ENCODE measurements around the gene RDM1. TPM values are rescaled to one million over a fixed set of nuclear protein-coding genes. Genes with fewer than 3 reads are reported as not detected.

RDM1 gene
- polyA plus RNA-seq, 2 of the 4 experiments (the other 2 are of a cell fraction) = 4.3 to 4.6 TPM

DNA sequence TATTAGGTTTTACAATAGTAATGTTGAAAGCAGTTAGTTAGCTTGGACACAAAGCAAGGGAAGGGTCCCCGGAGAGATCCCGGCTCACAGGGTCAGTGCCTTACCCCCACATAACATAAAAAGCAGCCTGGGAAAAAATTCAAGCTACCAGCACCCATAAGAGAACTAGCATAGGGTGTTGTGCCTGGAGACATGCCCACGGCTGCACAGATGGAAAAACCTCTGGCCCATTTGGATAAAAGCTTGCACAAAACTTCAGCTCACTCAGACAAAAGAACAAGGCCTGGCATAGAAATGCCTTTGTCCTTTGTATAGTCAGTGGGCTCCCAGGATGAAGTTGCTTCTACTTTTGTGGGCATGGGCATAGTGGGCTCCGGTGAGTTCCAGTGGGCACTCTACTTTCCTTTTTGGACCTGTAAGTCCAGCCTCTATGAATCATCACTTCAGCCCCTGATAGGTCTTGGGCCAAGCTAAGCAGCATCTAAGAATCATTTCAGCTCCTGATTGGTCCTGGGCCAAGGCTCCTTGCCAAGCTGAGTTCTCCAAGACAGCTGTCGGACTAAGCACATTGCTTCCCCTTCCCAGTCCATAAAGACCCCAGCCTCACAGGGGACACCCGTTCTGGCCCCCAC lies 1.3 kb upstream of the RDM1 start:
- 83% methylated on average over 6 of the region's 6 CpGs for WGBS (ENCODE audit: missing lambda C conversion rate)
- POLR2A ChIA-PET = interaction anchor here (0.5 kb wide), 1 partner anchor 20 kb away, joined by 3 read pairs; no protein-coding TSS in a partner anchor

DNA sequence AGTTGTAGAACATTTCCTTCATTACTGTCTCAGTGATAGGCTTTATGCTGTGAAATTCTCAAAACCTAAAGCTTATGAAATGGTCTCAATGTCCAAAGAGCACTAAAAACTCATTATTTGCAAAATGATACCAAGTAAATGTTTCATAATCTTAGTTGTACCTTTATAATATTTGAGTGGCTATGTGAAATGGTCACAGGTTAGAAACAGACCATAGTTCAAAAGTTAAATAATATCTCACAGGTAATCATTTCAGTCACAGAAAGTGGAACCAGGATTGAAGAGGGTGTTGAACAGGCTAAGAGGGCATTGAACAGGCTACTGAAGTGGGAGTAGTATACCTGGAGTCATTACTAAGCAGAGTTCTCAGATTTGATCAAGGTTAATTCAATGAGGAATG lies 2.9 kb downstream of the RDM1 start:
- Histone ChIP-seq H3K4me1 (peaks cover 11% of the 10 kb centered on the region), H3K4me3 (no peak overlapping the region), H3K9me3 (no peaks in the 10 kb centered on the region), H3K4me2 (no peak overlapping the region), H3K27ac (no peak overlapping the region)
- no peak for DNase-seq (ENCODE audit: low read depth in 1 of 2, low spot score in 1 of 2)
- ChIA-PET POLR2A (no interaction called here), CTCF (no interaction called here)
- TF ChIP-seq, protein P1, sequence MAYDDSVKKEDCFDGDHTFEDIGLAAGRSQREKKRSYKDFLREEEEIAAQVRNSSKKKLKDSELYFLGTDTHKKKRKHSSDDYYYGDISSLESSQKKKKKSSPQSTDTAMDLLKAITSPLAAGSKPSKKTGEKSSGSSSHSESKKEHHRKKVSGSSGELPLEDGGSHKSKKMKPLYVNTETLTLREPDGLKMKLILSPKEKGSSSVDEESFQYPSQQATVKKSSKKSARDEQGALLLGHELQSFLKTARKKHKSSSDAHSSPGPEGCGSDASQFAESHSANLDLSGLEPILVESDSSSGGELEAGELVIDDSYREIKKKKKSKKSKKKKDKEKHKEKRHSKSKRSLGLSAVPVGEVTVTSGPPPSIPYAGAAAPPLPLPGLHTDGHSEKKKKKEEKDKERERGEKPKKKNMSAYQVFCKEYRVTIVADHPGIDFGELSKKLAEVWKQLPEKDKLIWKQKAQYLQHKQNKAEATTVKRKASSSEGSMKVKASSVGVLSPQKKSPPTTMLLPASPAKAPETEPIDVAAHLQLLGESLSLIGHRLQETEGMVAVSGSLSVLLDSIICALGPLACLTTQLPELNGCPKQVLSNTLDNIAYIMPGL (CRISPR knock-in tag; IDR thresholded peaks at IDR 0.05; ENCODE audit: borderline replicate concordance) = no peak
- TF ChIP-seq GATA3 (IDR thresholded peaks at IDR 0.05; ENCODE audit: borderline replicate concordance) (no peak), JUNB (IDR thresholded peaks at IDR 0.05) (no peak), ZNF302 (CRISPR knock-in tag; IDR thresholded peaks at IDR 0.05) (no peak), ZFP36 (IDR thresholded peaks at IDR 0.05; ENCODE audit: borderline replicate concordance, partially characterized antibody) (no peak), RNF2 (IDR thresholded peaks at IDR 0.05; ENCODE audit: borderline replicate concordance, low read depth) (no peak), POLR2A (IDR thresholded peaks at IDR 0.05; ENCODE audit: low read length) (no peak), RCOR1 (IDR thresholded peaks at IDR 0.05; ENCODE audit: low read depth, low read length) (no peak), RAD21 (conservative IDR thresholded peaks at IDR 0.05 in 1 of 2, IDR thresholded peaks at IDR 0.05 in 1 of 2) (no peak), SREBF2 (IDR thresholded peaks at IDR 0.05) (no peak), HOXA7 (CRISPR knock-in tag; IDR thresholded peaks at IDR 0.05) (no peak), MYC (IDR thresholded peaks at IDR 0.05; ENCODE audit: borderline replicate concordance, low read length) (no peak), ZSCAN20 (CRISPR knock-in tag; IDR thresholded peaks at IDR 0.05) (no peak), KDM1A (IDR thresholded peaks at IDR 0.05; ENCODE audit: low read depth) (no peak)
- TF ChIP-seq, protein P2, sequence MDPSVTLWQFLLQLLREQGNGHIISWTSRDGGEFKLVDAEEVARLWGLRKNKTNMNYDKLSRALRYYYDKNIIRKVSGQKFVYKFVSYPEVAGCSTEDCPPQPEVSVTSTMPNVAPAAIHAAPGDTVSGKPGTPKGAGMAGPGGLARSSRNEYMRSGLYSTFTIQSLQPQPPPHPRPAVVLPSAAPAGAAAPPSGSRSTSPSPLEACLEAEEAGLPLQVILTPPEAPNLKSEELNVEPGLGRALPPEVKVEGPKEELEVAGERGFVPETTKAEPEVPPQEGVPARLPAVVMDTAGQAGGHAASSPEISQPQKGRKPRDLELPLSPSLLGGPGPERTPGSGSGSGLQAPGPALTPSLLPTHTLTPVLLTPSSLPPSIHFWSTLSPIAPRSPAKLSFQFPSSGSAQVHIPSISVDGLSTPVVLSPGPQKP (IDR thresholded peaks at IDR 0.05; ENCODE audit: low read depth, low read length) = no peak
- TF ChIP-seq, protein P3, sequence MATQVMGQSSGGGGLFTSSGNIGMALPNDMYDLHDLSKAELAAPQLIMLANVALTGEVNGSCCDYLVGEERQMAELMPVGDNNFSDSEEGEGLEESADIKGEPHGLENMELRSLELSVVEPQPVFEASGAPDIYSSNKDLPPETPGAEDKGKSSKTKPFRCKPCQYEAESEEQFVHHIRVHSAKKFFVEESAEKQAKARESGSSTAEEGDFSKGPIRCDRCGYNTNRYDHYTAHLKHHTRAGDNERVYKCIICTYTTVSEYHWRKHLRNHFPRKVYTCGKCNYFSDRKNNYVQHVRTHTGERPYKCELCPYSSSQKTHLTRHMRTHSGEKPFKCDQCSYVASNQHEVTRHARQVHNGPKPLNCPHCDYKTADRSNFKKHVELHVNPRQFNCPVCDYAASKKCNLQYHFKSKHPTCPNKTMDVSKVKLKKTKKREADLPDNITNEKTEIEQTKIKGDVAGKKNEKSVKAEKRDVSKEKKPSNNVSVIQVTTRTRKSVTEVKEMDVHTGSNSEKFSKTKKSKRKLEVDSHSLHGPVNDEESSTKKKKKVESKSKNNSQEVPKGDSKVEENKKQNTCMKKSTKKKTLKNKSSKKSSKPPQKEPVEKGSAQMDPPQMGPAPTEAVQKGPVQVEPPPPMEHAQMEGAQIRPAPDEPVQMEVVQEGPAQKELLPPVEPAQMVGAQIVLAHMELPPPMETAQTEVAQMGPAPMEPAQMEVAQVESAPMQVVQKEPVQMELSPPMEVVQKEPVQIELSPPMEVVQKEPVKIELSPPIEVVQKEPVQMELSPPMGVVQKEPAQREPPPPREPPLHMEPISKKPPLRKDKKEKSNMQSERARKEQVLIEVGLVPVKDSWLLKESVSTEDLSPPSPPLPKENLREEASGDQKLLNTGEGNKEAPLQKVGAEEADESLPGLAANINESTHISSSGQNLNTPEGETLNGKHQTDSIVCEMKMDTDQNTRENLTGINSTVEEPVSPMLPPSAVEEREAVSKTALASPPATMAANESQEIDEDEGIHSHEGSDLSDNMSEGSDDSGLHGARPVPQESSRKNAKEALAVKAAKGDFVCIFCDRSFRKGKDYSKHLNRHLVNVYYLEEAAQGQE (IDR thresholded peaks at IDR 0.05) = no peak
- TF ChIP-seq, protein P4, sequence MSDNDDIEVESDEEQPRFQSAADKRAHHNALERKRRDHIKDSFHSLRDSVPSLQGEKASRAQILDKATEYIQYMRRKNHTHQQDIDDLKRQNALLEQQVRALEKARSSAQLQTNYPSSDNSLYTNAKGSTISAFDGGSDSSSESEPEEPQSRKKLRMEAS (IDR thresholded peaks at IDR 0.05) = no peak
- ATAC-seq = no peak
- no peak for FAIRE-seq

More for the DNA sequence above, 1.3 kb upstream of the RDM1 start:
- no peak overlapping the region for H3K4me2 ChIP-seq
- CTCF ChIA-PET = interaction anchor here (0.7 to 1.6 kb wide), 6 partner anchors 16 to 220 kb away, joined by 3 to 4 read pairs (median 3); no protein-coding TSS in a partner anchor
- no peak overlapping the region for H3K27ac ChIP-seq
- ATAC-seq = no peak
- no peak for DNase-seq (ENCODE audit: low read depth in 1 of 2, low spot score in 1 of 2)
- no peak for TF ChIP-seq BHLHE40 (IDR thresholded peaks at IDR 0.05; ENCODE audit: low read depth, low read length)
- TF ChIP-seq RAD21 (conservative IDR thresholded peaks at IDR 0.05 in 1 of 2, IDR thresholded peaks at IDR 0.05 in 1 of 2) = no peak
- TF ChIP-seq, protein P5, sequence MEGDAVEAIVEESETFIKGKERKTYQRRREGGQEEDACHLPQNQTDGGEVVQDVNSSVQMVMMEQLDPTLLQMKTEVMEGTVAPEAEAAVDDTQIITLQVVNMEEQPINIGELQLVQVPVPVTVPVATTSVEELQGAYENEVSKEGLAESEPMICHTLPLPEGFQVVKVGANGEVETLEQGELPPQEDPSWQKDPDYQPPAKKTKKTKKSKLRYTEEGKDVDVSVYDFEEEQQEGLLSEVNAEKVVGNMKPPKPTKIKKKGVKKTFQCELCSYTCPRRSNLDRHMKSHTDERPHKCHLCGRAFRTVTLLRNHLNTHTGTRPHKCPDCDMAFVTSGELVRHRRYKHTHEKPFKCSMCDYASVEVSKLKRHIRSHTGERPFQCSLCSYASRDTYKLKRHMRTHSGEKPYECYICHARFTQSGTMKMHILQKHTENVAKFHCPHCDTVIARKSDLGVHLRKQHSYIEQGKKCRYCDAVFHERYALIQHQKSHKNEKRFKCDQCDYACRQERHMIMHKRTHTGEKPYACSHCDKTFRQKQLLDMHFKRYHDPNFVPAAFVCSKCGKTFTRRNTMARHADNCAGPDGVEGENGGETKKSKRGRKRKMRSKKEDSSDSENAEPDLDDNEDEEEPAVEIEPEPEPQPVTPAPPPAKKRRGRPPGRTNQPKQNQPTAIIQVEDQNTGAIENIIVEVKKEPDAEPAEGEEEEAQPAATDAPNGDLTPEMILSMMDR (IDR thresholded peaks at IDR 0.05) = no peak
- no peak for TF ChIP-seq SREBF2 (IDR thresholded peaks at IDR 0.05)
- no peak for TF ChIP-seq RNF2 (IDR thresholded peaks at IDR 0.05; ENCODE audit: borderline replicate concordance, low read depth)
- TF ChIP-seq EHMT2 (IDR thresholded peaks at IDR 0.05; ENCODE audit: low read depth) = no peak
- TF ChIP-seq CEBPB (IDR thresholded peaks at IDR 0.05) = no peak
- no peak for TF ChIP-seq CHD4 (IDR thresholded peaks at IDR 0.05; ENCODE audit: borderline replicate concordance)
- TF ChIP-seq, protein P6, sequence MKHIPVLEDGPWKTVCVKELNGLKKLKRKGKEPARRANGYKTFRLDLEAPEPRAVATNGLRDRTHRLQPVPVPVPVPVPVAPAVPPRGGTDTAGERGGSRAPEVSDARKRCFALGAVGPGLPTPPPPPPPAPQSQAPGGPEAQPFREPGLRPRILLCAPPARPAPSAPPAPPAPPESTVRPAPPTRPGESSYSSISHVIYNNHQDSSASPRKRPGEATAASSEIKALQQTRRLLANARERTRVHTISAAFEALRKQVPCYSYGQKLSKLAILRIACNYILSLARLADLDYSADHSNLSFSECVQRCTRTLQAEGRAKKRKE (CRISPR knock-in tag; IDR thresholded peaks at IDR 0.05; ENCODE audit: low read depth) = no peak
- TF ChIP-seq FOXS1 (CRISPR knock-in tag; IDR thresholded peaks at IDR 0.05) = no peak
- TF ChIP-seq, protein P7, sequence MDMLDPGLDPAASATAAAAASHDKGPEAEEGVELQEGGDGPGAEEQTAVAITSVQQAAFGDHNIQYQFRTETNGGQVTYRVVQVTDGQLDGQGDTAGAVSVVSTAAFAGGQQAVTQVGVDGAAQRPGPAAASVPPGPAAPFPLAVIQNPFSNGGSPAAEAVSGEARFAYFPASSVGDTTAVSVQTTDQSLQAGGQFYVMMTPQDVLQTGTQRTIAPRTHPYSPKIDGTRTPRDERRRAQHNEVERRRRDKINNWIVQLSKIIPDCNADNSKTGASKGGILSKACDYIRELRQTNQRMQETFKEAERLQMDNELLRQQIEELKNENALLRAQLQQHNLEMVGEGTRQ (IDR thresholded peaks at IDR 0.05) = no peak
- TF ChIP-seq ESRRA (IDR thresholded peaks at IDR 0.05; ENCODE audit: borderline replicate concordance, low read length) = no peak
- TF ChIP-seq NFE2L2 (conservative IDR thresholded peaks at IDR 0.05; ENCODE audit: low read length) = no peak
- no peak for TF ChIP-seq RFX5 (IDR thresholded peaks at IDR 0.05)
- peaks cover 11% of the 10 kb centered on the region for H3K4me1 ChIP-seq
- H3K4me3 ChIP-seq = no peak overlapping the region
- no peak for FAIRE-seq
- no peaks in the 10 kb centered on the region for H3K9me3 ChIP-seq

Data from A549 (cell line).